Measurements from ENCODE around the gene KMT5C. TPM values are rescaled to one million over a fixed set of nuclear protein-coding genes. Genes with fewer than 3 reads are reported as not detected.
"Not testable (repeated sequence)": the region's sequence is repeated elsewhere in the genome, so short reads cannot be mapped to it uniquely, and the experiment has no call there.

Gene KMT5C
- total and polyA plus RNA-seq, 2 experiments from 2014 or later, result 14.2 to 34.3 TPM

- not testable (repeated sequence) for H3K4me1 ChIP-seq (ENCODE audit: insufficient read depth); H4K20me1 ChIP-seq (replicated peaks; ENCODE audit: insufficient read depth); ATAC-seq; H3K4me3 Mint-ChIP-seq; H3K27me3 ChIP-seq (ENCODE audit: insufficient read depth); H3K27ac ChIP-seq (ENCODE audit: low read depth); H3K4me2 ChIP-seq; H3K9me2 ChIP-seq (ENCODE audit: insufficient read depth); H2AFZ ChIP-seq; DNase-seq (ENCODE audit: low spot score); H3K4me3 ChIP-seq; H3K9me3 Mint-ChIP-seq; H3F3A ChIP-seq (replicated peaks; ENCODE audit: low read depth); H3K36me3 Mint-ChIP-seq (ENCODE audit: low read depth); H3K27ac Mint-ChIP-seq; H3K36me3 ChIP-seq (ENCODE audit: insufficient read depth); H3K79me2 ChIP-seq (replicated peaks; ENCODE audit: insufficient read depth); H3K4me1 Mint-ChIP-seq
- peaks cover 17% of the 10 kb centered on the region for H3K27me3 Mint-ChIP-seq (ENCODE audit: insufficient read depth, low read depth, poor library complexity)
These were observed 10.8 kb upstream of the KMT5C start for GRCh38 chr19:55328774-55329318.

GRCh38 chr19:55329791-55330190 lies 9.9 kb upstream of the KMT5C start:
- not testable (repeated sequence) for H3K27ac Mint-ChIP-seq; H3K4me3 ChIP-seq; H3K79me2 ChIP-seq (replicated peaks; ENCODE audit: insufficient read depth); H4K20me1 ChIP-seq (replicated peaks; ENCODE audit: insufficient read depth); H3K4me1 Mint-ChIP-seq; DNase-seq (ENCODE audit: low spot score); H3K27me3 ChIP-seq (ENCODE audit: insufficient read depth); ATAC-seq; H3K4me2 ChIP-seq; H3F3A ChIP-seq (replicated peaks; ENCODE audit: low read depth); H2AFZ ChIP-seq; H3K9me2 ChIP-seq (ENCODE audit: insufficient read depth); H3K36me3 ChIP-seq (ENCODE audit: insufficient read depth); H3K27ac ChIP-seq (ENCODE audit: low read depth); H3K4me1 ChIP-seq (ENCODE audit: insufficient read depth); H3K36me3 Mint-ChIP-seq (ENCODE audit: low read depth); H3K9me3 Mint-ChIP-seq; H3K4me3 Mint-ChIP-seq
- peaks cover 14% of the 10 kb centered on the region for H3K27me3 Mint-ChIP-seq (ENCODE audit: insufficient read depth, low read depth, poor library complexity)

- no peaks in the 10 kb centered on the region; the same call in 1 of the 2 replicates for H3K9me2 ChIP-seq (ENCODE audit: insufficient read depth)
- no peak overlapping the region for H3K27ac Mint-ChIP-seq
- no peaks in the 10 kb centered on the region; the same call in 1 of the 2 replicates for H3K4me1 ChIP-seq (ENCODE audit: insufficient read depth)
- peaks cover 6% of the 10 kb centered on the region; the same call in 2 of the 3 replicates for H3K4me1 Mint-ChIP-seq
- H3K27me3 Mint-ChIP-seq (ENCODE audit: insufficient read depth, low read depth, poor library complexity), result peaks cover 8% of the 10 kb centered on the region
- H3K36me3 Mint-ChIP-seq (ENCODE audit: low read depth), result no peaks in the 10 kb centered on the region
- H3K36me3 ChIP-seq (ENCODE audit: insufficient read depth), result no peaks in the 10 kb centered on the region
- peak overlapping the region; percentile 74; the same call in 1 of the 2 replicates for H2AFZ ChIP-seq
- no peak overlapping the region for H3K4me3 ChIP-seq
- H3K27me3 ChIP-seq (ENCODE audit: insufficient read depth), result no peaks in the 10 kb centered on the region
- no peak overlapping the region for H3K4me2 ChIP-seq
- H3K27ac ChIP-seq (ENCODE audit: low read depth), result no peak overlapping the region
- H3K4me3 Mint-ChIP-seq, result no peak overlapping the region
- no peaks in the 10 kb centered on the region for H3K79me2 ChIP-seq (replicated peaks; ENCODE audit: insufficient read depth)
- ATAC-seq (no peak), DNase-seq (ENCODE audit: low spot score) (no peak)
- peaks cover 2% of the 10 kb centered on the region; the same call in 1 of the 3 replicates for H3K9me3 Mint-ChIP-seq
- no peaks in the 10 kb centered on the region for H4K20me1 ChIP-seq (replicated peaks; ENCODE audit: insufficient read depth)
- no peaks in the 10 kb centered on the region; the same call in 1 of the 2 replicates for H3F3A ChIP-seq (replicated peaks; ENCODE audit: low read depth)
- TF ChIP-seq ETS1 (IDR thresholded peaks at IDR 0.05), result no peak
- TF ChIP-seq, protein P1, sequence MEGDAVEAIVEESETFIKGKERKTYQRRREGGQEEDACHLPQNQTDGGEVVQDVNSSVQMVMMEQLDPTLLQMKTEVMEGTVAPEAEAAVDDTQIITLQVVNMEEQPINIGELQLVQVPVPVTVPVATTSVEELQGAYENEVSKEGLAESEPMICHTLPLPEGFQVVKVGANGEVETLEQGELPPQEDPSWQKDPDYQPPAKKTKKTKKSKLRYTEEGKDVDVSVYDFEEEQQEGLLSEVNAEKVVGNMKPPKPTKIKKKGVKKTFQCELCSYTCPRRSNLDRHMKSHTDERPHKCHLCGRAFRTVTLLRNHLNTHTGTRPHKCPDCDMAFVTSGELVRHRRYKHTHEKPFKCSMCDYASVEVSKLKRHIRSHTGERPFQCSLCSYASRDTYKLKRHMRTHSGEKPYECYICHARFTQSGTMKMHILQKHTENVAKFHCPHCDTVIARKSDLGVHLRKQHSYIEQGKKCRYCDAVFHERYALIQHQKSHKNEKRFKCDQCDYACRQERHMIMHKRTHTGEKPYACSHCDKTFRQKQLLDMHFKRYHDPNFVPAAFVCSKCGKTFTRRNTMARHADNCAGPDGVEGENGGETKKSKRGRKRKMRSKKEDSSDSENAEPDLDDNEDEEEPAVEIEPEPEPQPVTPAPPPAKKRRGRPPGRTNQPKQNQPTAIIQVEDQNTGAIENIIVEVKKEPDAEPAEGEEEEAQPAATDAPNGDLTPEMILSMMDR (conservative IDR thresholded peaks at IDR 0.05; ENCODE audit: low read depth in 2 of 2), result no peak
- no peak for TF ChIP-seq JUNB (IDR thresholded peaks at IDR 0.05; ENCODE audit: unreplicated experiment)
- TF ChIP-seq CREB1 (CRISPR knock-in tag; IDR thresholded peaks at IDR 0.05; ENCODE audit: low read depth), result no peak
- TF ChIP-seq ZNF114 (CRISPR knock-in tag; IDR thresholded peaks at IDR 0.05), result no peak
- TF ChIP-seq NANOG (IDR thresholded peaks at IDR 0.05; ENCODE audit: borderline replicate concordance), result no peak
- TF ChIP-seq, protein P2, sequence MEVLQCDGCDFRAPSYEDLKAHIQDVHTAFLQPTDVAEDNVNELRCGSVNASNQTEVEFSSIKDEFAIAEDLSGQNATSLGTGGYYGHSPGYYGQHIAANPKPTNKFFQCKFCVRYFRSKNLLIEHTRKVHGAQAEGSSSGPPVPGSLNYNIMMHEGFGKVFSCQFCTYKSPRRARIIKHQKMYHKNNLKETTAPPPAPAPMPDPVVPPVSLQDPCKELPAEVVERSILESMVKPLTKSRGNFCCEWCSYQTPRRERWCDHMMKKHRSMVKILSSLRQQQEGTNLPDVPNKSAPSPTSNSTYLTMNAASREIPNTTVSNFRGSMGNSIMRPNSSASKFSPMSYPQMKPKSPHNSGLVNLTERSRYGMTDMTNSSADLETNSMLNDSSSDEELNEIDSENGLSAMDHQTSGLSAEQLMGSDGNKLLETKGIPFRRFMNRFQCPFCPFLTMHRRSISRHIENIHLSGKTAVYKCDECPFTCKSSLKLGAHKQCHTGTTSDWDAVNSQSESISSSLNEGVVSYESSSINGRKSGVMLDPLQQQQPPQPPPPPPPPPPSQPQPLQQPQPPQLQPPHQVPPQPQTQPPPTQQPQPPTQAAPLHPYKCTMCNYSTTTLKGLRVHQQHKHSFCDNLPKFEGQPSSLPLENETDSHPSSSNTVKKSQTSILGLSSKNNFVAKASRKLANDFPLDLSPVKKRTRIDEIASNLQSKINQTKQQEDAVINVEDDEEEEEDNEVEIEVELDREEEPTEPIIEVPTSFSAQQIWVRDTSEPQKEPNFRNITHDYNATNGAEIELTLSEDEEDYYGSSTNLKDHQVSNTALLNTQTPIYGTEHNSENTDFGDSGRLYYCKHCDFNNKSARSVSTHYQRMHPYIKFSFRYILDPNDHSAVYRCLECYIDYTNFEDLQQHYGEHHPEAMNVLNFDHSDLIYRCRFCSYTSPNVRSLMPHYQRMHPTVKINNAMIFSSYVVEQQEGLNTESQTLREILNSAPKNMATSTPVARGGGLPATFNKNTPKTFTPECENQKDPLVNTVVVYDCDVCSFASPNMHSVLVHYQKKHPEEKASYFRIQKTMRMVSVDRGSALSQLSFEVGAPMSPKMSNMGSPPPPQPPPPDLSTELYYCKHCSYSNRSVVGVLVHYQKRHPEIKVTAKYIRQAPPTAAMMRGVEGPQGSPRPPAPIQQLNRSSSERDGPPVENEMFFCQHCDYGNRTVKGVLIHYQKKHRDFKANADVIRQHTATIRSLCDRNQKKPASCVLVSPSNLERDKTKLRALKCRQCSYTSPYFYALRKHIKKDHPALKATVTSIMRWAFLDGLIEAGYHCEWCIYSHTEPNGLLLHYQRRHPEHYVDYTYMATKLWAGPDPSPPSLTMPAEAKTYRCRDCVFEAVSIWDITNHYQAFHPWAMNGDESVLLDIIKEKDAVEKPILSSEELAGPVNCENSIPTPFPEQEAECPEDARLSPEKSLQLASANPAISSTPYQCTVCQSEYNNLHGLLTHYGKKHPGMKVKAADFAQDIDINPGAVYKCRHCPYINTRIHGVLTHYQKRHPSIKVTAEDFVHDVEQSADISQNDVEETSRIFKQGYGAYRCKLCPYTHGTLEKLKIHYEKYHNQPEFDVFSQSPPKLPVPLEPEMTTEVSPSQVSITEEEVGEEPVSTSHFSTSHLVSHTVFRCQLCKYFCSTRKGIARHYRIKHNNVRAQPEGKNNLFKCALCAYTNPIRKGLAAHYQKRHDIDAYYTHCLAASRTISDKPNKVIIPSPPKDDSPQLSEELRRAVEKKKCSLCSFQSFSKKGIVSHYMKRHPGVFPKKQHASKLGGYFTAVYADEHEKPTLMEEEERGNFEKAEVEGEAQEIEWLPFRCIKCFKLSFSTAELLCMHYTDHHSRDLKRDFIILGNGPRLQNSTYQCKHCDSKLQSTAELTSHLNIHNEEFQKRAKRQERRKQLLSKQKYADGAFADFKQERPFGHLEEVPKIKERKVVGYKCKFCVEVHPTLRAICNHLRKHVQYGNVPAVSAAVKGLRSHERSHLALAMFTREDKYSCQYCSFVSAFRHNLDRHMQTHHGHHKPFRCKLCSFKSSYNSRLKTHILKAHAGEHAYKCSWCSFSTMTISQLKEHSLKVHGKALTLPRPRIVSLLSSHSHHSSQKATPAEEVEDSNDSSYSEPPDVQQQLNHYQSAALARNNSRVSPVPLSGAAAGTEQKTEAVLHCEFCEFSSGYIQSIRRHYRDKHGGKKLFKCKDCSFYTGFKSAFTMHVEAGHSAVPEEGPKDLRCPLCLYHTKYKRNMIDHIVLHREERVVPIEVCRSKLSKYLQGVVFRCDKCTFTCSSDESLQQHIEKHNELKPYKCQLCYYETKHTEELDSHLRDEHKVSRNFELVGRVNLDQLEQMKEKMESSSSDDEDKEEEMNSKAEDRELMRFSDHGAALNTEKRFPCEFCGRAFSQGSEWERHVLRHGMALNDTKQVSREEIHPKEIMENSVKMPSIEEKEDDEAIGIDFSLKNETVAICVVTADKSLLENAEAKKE (CRISPR knock-in tag; IDR thresholded peaks at IDR 0.05), result no peak
- TF ChIP-seq POLR2AphosphoS5 (IDR thresholded peaks at IDR 0.05; ENCODE audit: low read depth), result no peak
These were observed 5.8 kb upstream of the KMT5C start for GRCh38 chr19:55333870-55334269.

Measured in GM23338 (cell line).